Measurements from ENCODE around the gene GRIN2C.

GRIN2C gene

DNA sequence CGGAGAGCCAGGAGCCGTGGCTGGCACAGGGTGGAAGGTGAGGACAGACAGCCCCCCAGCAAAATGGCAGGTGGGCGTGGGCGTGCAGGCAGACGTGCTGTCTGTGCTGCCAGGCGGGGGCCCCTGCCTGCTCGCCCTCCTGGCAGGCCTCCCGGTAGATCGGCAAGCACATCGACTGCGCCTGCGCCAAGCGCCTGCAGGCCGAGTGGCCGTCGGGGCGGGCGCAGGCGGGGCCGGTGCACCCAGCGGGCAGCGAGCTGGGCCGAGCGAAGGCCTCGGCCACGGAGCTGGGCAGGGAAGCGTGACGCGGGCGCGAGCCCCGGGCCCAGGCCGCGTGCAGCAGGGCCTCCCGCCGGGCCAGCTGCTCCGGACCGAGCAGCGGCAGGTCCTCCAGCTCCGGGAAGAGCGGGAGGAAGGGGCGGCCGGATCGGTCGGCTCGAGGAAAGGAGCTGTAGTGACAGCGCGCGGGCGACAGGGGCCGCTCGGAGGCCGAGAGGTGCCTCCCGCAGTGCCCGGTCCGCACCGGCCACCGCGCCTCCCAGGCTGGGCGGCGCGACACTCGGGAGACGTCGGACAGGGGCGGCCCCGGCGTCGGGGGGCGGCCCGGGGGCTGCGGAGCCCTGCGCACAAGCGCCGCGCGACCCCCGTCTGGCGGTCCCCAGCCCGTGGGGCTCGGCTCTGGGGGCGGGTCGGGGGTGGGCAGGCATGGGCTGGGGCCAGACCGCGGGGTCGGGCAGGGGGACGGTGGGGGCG, 16.9 kb downstream of the GRIN2C start:
- DNase-seq = no peak

DNA sequence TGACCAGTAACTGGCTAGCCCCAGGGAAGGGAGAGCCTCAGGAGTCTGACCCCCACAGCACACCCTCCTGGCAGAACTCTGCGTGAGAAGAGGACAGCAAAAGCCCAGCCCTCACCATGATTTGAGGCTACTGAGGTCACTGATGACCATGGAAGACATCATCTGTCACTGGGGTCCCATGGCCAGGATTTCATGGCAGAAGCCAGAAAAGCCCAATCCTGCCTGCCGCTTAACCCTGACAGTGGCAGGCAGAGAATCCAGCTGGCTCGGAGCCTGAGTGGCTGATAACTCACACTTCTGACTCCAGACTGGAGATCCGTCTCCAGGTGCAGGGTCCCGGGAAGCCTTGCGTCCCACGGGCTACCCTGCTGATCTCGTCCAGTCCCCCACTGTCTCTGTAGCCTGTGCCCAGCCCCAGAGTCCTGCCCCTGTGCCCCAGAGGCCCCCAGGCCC, 17.5 kb downstream of the GRIN2C start:
- no peak for DNase-seq

DNA sequence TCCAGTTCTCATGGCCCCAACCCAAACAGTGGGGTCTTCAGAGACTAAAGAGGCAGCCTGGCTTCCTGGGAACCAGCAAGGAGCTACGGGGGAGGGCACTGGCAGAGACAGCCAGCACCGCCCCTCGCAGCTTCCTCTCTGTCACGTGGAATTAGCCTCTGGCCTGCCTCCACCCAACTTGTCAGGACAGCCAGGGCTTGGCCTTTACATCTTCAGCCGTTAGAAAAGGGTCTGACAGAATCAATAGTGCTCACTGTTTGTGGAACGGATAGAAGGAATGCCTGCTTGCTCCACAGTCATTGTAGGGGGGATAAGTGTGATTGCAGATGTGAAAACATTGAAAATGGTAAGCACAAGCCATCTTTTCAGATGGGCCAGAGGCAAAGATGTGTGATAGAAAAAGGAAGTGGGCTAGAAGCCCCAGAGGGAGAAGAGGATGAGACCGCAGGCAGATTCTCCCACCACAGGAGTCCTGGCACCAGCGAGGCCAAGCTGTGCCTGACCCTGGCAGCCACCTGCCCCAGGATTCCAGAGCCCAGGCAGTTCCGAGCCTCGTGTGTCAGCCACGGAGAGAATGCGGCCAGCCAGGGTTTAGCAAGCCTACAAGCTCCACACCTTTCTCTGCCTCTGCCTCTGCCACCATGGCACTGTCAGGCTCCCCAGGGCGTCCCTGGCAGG, 18.6 kb downstream of the GRIN2C start:
- DNase-seq = no peak

DNA sequence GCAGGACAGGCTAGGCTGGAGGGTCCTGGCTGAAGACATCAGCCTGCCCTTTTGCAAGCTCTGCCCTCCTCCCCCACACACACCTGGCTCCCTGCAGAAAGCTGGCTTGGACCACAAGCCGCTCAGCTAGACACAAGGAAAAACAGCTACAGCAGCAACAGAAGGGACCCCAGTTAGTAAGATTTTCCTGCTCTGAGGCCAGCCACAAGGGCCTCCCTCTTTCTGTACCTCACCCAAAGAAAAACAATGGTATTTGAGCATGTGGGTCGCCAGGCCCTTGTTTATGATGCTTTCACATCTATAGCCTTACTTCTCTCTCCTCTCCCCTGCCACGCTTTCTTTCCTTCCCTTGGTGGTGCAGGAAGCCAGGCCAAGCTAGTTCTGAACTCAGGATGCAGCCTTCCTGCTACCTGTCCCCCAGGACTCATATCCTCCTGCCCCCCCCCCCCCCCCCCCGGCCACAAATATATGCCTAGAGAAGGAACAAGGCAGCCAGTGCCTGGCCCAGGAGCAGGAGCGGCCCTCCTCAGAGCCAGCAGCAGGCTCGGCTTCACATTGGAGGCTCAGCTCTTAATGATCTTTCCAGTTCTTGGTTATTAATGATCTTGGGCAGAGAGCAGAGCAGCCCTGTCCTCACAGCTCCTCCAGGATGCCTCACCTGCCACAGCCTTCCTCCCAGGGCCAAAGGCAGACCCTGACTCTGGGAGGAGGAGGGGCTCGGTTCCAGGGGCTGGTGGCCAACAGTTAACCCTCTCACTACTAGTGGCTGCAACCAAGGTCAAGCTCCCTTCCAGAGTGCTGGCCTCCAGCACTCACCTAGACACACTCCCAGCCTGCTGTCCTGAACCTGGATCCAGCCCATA, 19.5 kb downstream of the GRIN2C start:
- no peak for DNase-seq

DNA sequence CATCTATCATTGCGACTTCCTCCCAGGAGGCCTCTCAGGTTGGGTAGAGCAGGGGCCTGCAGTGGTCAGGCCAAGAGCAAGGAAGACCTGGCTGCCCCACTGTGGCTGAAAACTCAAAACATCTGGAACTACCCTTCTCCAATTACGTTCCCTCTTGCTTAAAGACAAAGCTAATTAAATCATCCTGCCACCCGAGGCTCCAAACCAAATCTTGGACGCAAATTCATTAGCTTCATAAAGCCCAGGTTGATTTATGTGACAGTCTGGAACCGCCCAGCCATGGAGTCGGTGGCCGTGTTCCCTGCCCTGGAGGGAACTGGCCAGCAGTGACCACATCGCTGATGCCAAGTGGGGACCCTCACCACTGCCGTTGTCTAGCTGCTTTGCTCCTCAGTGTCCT, 21.4 kb downstream of the GRIN2C start:
- no peak for DNase-seq

DNA sequence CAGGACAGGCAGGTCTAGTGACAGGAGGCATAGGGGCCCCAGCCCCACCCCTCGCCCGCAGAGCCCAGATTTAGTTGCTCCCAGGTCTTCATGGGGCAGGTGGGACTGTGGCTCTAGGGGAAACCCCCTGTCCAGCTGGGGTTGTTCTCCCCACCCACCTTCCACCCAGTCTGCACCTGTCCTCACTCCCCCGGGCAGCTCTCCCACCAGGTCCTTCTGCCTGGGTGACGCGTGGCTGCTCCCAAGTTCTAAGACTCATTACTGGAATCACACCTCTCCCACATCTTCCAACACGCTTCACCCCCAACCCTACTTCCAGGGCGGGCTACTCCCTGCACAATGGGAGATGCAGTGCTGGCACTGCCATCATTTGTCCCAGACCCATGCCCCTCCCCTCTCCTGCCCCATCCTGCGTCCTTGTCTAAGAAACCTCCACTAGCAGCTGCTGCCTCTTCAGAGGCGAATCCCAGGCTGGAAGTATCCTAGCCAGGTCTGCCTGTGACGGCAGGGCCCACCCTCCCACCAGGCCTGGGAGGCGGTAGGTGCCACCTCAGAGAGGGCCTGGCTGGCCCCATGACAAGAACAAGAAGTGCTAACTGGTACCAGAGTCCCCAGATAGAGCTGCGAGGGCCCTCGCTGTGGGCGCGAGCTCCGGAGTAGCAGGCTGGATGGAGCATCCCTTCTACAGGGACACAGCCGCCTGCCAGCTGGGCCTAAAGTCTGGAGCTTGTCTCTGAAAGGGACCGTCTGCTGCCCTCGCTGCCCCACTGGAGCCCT, 22.8 kb downstream of the GRIN2C start:
- no peak for DNase-seq

DNA sequence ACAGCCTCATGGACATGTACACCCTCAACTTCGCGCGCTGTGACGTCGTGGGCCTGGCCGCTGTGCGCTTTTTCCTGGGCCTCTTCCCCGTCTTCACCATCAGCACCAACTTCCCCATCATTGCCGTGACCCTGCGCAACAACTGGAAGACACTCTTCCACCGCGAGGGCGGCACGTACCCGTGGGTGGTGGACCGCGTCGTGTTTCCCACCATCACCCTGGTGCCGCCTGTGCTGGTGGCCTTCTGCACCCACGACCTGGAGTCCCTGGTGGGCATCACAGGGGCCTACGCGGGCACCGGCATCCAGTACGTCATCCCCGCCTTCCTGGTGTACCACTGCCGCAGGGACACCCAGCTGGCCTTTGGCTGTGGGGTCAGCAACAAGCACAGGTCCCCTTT, 23.5 kb downstream of the GRIN2C start:
- DNase-seq = no peak

DNA sequence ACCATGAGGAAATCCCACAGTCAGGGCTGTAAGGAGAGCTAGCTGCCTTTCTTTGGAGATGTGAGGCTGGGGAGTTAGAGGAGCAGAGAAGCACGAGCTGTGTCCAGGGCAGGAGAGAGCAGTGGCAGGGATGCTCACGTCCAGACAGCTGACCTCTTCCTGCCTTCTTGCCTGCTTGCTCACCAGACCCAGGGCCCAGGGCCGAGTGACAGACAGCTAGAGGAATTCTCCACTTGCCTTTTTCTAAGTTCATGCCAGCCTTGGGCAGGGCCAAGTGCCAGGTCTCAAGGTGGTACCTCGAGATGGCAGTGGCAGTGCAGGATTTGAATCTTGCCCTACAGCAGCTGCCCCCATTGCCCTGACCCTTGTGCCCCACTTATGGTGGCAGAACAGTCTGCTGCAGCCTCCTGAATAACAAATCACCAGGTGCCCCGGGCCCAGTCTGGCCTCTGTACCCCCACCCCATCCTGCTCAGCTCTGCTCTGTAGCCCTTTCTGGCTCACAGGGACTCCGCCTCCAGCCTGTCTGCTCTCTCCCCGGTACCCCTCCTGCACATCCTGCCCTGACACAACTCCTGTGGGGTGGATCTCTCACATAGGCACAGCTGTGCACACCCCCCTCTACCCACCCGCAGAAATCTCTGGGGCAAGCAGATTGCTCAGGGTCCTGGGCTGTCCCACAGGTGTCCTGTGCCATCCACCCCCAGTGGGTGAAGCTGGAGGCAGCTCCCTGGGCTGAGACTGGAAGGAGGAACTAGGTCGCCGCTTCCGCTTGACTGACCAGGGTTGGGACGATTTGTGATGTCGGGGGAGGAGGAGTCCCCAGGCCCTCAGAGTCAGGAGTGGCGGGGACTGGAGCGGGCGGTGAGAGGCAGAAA, 25.9 kb downstream of the GRIN2C start:
- DNase-seq = no peak

DNA sequence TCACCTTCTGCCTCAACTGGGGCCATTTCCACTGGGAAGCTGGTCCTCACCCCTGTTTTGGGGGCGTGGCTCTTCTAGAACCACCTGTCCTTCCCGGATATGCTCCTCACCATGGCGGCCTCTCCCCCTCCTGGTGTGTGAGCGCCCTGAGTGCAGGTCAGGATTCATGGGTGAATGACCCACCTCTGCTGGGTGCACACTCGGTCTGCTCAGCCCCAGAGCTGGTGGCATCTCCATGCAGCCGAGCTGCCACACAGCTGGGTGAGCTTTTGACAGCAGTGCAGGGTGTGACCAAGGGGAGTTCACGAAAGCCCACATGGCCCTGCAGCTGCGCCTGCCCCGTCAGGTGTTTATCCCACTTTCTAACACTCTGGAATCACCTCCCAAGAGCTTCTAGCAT, 27.3 kb downstream of the GRIN2C start:
- DNase-seq = no peak

DNA sequence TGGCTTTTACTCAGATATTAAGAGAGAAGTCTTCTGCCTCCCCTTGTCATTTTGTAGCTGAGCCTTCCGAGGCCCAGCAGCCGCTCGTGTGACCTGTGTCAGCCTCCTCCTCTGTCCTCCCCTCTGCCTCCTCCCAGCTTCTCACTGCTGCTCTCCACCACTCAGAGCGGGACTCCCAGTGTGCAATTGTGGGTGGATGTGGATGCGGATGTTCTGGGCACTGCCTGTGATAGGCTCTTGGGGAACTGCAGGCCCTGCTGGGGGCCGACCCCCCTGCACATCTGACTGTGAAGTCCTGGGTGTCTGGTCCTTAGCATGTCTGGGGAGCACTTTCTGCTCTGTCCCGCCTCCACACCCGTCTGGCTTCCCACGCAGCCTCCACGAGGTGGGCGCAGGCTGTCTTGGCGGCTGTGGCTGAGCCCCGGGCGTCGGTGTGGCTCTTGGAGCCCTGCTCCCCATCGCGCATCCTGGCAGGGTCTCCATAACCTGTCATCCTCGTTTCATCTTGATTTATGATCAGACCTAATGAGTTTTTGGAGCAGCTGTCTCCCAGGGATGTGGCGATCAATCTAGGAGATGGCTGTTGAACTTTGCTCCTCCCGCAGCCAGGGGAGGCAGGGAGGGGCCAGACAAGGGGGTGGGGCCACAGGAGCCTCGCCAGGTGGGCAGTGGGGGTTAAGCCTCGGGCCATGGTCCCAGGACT, 28.1 kb downstream of the GRIN2C start:
- DNase-seq = no peak

DNA sequence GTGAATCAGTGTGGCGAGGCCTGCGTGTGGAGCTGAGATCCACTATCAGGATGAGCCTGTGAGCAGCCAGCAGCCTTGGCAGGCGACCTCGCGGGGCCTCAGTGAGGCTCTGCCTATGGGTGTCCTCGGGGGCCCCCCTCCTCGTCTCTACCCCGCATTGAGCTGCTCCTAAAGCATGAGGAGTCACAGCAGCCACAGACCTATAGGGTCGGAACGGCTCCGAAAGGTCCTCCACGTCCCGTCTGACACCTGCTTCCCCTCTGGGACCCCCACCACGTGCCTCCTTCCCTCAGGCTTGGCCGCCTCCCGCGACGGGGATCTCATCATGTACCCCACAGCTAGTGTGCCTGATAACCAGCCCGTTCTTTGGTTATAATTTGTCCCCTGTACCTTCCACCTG, 28.8 kb downstream of the GRIN2C start:
- no peak for DNase-seq

DNA sequence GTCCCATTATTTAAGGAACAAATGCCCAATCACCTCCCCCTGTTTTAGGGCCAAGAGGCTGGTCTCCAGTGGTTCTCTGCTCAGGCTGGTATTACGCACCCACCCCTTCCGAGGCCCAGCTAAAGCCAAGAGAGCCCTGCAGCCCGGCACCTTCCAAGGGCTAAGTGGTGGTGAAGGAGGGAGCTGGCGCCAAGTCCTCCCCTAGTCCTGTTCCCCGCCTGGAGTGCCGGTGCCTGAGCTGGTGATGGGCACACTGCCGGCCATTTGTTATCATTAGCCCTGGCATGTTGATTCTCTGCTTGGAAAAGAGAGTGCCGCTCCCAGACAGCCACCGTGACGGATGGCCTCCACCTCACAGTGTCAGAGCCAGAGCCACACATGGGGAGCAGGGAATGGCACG, 31.9 kb downstream of the GRIN2C start:
- no peak for DNase-seq

DNA sequence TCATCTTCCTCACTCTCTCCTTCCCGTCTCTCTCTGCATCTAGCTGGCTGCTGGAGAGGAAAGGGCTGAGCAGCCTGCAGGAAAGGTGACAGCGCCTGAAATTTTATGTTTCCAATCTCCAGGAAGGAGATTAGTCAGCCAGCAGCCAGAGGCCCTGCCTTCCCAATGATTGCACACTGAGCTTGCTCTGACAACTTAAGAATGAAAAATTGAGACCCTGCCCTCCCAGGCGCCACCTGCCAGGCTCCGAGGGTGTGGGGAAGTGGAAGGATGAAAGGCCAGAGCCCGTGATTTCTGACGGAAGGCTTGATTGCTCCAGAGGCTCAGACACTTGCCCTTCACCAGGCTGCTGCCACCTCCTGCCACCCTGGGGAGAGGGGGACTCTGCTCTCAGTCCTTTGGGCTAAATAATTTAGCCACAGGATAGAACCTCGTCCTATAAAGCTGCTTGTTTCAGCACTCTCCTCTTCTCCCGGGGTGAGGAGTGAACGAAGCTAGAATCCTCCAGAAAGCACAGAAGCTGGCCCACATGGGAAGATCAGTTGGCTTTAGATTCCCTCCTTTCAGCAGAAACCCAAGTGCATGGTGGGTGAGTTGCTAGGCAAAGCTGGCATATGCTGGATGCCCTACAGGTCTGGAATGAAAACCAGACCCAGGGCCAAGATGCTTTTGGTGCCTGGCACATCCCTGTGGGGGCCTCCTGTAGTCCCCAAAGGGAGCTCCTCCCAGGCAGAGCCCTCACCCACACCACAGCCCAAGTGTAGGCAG, 33.5 kb downstream of the GRIN2C start:
- no peak for DNase-seq

DNA sequence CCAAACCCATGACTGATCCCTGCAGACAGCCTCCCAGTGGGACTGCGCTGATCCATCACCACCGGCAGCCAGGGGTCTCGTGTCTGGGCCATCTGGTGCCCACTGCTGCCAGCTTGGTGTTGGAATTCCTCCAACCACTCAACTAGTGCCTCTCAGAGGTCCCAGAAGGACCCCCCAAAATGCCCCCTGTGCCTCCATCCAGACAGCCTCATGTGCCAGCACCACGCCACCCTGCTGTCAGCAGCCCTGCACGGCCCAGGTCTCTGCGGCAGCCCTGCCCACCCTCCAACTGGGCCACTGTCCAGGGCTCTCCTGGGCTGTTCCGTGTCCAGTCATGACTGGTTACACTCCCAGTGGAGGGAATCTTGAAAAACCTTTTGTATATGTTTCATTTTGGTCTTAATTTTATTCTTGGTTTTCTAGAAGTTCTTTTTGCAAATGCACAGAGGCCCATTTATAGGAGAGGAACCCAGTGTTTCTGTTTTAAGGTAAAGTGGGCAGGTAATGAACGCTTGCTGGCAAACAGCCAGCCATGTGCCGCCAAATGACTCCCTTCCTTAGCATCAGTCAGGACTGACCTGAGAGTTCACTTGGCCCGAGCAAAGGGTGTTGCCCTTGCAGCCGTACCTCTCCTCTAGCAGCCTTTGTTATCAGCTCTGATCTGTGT, 34.6 kb downstream of the GRIN2C start:
- no peak for DNase-seq

DNA sequence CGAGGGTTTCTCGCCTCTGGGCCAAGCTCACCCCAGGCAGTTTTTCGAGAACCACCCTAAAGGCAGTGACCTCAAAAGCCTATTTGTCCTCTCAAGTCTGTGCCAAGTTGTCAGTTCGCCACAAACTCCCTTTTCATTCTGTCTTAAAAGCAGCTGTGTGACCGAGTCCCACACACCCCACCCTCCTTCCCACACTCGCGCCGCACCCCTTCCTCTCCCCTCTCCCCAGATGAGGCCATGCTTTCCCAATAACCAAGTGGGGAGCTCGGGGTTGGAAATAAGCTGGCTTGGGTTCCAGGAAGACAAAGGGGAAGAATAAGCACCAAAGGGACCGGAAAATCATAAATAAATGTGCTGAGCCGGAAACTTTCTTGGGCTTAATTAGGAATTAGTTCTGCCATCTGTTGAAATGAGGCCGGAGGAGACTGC, 36.7 kb downstream of the GRIN2C start:
- DNase-seq = no peak

DNA sequence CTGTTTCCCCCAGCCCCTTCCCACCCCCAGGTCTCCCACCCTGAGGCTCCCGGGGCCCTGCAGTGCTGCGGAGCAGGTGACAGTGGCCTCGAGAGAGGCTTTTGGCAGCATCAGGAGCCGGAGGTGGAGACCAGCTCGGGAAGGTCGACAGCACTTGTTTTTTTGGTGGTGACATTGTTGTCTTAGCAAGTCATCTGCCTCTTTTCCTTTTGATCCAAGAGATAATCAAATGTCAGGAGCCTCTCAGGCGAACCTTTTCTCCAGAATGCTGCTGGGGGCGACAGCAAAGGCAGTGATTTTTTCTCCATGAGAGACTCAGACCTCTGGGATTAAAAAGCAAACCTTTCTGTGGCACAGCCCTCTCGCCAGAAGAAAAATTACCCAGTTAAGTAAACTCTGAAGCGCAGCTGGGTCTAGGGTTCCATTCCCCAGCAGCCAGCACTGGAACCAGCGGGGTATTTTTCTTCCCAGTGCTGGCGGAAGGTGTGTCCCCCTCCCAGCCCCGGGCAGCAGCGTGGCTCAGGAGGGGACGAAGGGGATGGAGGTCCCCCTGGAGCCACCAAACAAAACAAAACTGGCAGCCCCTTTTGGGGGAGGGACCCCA, 37.2 kb downstream of the GRIN2C start:
- no peak for DNase-seq

DNA sequence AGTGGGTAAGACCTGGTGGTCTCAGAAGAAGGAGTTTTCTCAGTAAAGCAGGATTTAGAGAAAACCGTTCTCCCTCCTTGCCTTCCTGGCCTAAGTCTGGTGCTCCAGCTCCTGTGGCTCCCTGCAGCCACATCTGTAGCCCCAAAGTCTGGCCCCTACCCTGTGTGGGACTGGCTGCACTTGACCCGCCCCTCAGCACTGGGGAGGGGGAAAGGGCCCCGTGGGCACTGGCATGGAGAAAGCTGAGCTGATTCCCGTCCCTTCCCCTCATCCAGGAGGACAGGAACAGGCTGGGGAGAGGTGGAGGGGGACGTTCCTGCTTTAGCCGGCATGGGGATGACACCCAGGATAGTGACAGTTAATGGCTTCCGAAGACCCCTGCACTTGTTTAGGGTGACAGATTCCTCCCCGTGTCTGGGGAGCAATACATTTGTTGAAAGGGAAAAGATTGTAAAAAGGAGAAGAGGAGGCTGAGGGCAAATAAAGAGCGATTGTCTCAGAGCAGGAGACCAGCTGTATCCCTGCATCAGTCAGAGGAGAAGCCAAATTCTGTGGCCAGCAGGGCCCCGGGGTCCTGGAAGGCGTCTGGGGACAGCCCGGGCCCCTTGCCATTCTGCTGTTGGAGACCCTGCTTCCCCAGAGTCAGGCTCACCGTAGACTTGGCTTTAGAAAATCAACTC, 37.9 kb downstream of the GRIN2C start:
- DNase-seq = no peak

DNA sequence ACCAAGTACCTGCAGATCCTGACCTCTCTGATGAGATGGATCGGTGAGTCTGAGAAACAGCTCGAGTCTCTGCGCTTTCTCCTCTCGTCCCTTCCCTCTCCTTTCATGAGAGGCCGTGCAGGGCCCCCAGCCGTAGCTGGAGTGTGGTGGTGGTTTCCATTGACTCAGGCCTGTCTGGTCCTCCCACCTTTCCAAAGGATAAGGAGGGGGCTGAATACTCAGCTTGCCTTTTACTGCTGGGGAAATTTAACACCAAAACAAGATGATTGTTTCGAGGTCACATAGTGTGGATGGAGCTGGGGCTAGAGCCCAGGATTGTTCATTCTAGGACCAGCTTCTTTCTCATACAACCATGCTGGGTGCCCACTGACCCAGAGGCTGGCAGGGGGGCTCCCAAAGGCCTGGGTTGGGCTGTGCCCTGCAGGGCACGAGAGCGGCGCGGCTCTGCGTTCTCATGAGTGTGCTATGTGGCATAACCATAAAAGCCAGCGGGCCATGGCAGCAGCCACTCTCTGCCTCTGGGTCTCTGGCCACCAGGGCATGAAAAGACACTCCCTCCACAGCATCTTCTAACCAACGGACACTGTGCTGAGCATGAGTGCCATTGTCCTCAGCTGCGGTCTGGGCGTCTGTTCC, 39.8 kb downstream of the GRIN2C start:
- no peak for DNase-seq

Measured in activated T-cell treated with anti-CD3 and anti-CD28 coated beads for 4 hours (primary cell).